Lower leg skin (tissue), 3 donors: ENCODE measurements around the gene UQCC2.

Experiments
- CTCF ChIP-seq, 3 donors: fragments of 450-650 bp; IDR thresholded peaks; one replicate each; pipeline ENCODE4 v1.5.1; 2016; ENCODE audit warnings: antibody characterized with exemption in 3 of 3, mild to moderate bottlenecking in 3 of 3, moderate library complexity in 2 of 3
- POLR2A ChIP-seq, 2 donors: fragments of 450-650 bp; IDR thresholded peaks; one replicate each; pipeline ENCODE4 v1.6.1; 2016 to 2017; ENCODE audit warnings: antibody characterized with exemption in 2 of 2, mild to moderate bottlenecking in 1 of 2, moderate library complexity in 1 of 2

- TF ChIP-seq CTCF (IDR thresholded peaks at IDR 0.05) (no peak), POLR2A (IDR thresholded peaks at IDR 0.05) (no peak)
Observed at GRCh38 chr6:33661106-33661838, 50.2 kb downstream of the UQCC2 start.
